NCI-H1092 treated with DMSO at 0.1 percent for 48 hours (cell line): ENCODE data around the gene MINDY4.

Experiments used
- DNase-seq: peaks from one replicate; lab custom pipeline; 2025; lab: John Stamatoyannopoulos, UW

The MINDY4 gene

GRCh38 chr7:30836991-30837390, 65.8 kb downstream of the MINDY4 start:
- DNase-seq: no peak

GRCh38 chr7:30837581-30837980, 66.4 kb downstream of the MINDY4 start:
- DNase-seq: no peak

- no peak for DNase-seq
These were observed 66.8 kb downstream of the MINDY4 start for GRCh38 chr7:30838008-30838407.

GRCh38 chr7:30840141-30841024, 69.2 kb downstream of the MINDY4 start:
- no peak for DNase-seq

GRCh38 chr7:30841025-30841735, 70.0 kb downstream of the MINDY4 start:
- DNase-seq: no peak

GRCh38 chr7:30841801-30842541, 70.8 kb downstream of the MINDY4 start:
- no peak for DNase-seq

GRCh38 chr7:30842542-30843451, 71.6 kb downstream of the MINDY4 start:
- peak; percentile 33 for DNase-seq

- DNase-seq: no peak
These were observed 72.7 kb downstream of the MINDY4 start for GRCh38 chr7:30843741-30844482.

- DNase-seq: no peak
These were observed 73.3 kb downstream of the MINDY4 start for GRCh38 chr7:30844483-30844874.

GRCh38 chr7:30844916-30845315, 73.7 kb downstream of the MINDY4 start:
- no peak for DNase-seq

- DNase-seq: no peak
These were observed 74.4 kb downstream of the MINDY4 start for GRCh38 chr7:30845426-30846135.

GRCh38 chr7:30846378-30846777, 75.2 kb downstream of the MINDY4 start:
- no peak for DNase-seq

- DNase-seq: no peak
These were observed 77.1 kb downstream of the MINDY4 start for GRCh38 chr7:30848121-30848855.

- no peak for DNase-seq
These were observed 78.3 kb downstream of the MINDY4 start for GRCh38 chr7:30849565-30849964.

- DNase-seq: no peak
These were observed 79.2 kb downstream of the MINDY4 start for GRCh38 chr7:30850426-30850825.

- no peak for DNase-seq
These were observed 80.6 kb downstream of the MINDY4 start for GRCh38 chr7:30851651-30852307.

GRCh38 chr7:30852308-30852684, 81.1 kb downstream of the MINDY4 start:
- no peak for DNase-seq

- no peak for DNase-seq
These were observed 81.6 kb downstream of the MINDY4 start for GRCh38 chr7:30852744-30853288.

- no peak for DNase-seq
These were observed 82.4 kb downstream of the MINDY4 start for GRCh38 chr7:30853576-30853975.
